ENCODE results near the gene SNW1. TPM values are rescaled to one million over a fixed set of nuclear protein-coding genes. Genes with fewer than 3 reads are reported as not detected.
"Not testable (repeated sequence)": the region's sequence is repeated elsewhere in the genome, so short reads cannot be mapped to it uniquely, and the experiment has no call there.

Gene SNW1
- total RNA-seq, 3 donors from 2014 or later (not counting 1 experiment from before 2014, with no cell fraction given): 89.7 to 106 (median 103) TPM

DNA sequence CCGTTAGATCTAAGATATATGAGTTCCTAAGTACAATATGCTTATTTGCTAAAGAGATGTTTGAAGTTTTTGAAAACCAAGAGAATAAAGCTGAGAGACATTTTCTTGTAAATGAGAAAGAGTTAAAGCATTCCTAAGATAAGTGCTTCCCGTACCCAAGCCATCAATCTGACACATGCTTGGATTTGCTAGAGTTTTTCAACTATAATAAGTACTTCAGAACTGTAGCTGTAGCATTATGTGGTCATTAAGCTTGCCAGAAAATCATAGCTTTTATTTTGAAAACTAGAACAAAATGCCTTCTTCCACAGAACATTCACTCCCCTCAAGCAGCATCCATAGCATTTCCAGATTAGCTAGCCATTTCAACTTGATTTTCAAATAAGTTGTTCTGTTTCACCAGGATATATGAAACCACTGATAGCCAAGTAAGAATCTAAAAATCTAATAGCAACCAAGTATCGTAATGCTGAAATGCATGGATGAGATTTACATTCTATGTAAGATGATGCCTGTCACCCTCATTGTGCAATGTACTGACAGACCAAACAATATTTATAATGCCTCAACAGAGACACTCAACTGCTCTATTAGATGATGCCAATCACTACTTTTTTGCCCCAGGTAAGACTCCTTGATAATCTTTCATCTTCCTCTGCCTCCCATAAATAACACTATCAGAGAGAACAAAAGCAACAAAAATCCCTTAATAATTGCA, 8.0 kb downstream of the SNW1 start:
- peak overlapping the region in 1 of 2 donors; percentile 5 for H3K27ac Mint-ChIP-seq
- Histone ChIP-seq H3K4me1 (ENCODE audit: control insufficient read depth, insufficient read depth, low read length) (peaks cover 3% of the 10 kb centered on the region), H3K27me3 (ENCODE audit: control insufficient read depth, insufficient read depth, low read length) (no peaks in the 10 kb centered on the region), H3K9me3 (ENCODE audit: control insufficient read depth, insufficient read depth, low read length) (no peaks in the 10 kb centered on the region), H3K4me3 (ENCODE audit: low read length) (no peak overlapping the region), H3K27ac (ENCODE audit: low read length) (no peak overlapping the region), H3K36me3 (ENCODE audit: control insufficient read depth, insufficient read depth, low read length) (peaks cover 56% of the 10 kb centered on the region)
- TF ChIP-seq, protein P1, sequence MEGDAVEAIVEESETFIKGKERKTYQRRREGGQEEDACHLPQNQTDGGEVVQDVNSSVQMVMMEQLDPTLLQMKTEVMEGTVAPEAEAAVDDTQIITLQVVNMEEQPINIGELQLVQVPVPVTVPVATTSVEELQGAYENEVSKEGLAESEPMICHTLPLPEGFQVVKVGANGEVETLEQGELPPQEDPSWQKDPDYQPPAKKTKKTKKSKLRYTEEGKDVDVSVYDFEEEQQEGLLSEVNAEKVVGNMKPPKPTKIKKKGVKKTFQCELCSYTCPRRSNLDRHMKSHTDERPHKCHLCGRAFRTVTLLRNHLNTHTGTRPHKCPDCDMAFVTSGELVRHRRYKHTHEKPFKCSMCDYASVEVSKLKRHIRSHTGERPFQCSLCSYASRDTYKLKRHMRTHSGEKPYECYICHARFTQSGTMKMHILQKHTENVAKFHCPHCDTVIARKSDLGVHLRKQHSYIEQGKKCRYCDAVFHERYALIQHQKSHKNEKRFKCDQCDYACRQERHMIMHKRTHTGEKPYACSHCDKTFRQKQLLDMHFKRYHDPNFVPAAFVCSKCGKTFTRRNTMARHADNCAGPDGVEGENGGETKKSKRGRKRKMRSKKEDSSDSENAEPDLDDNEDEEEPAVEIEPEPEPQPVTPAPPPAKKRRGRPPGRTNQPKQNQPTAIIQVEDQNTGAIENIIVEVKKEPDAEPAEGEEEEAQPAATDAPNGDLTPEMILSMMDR (IDR thresholded peaks at IDR 0.05): no peak
- H3K9me3 Mint-ChIP-seq: no peaks in the 10 kb centered on the region
- intact Hi-C loops (cut with micrococcal nuclease): no loop called here
- no peaks in the 10 kb centered on the region for H3K27me3 Mint-ChIP-seq (ENCODE audit: low read depth in 2 of 2)
- no peak for ATAC-seq
- H3K4me1 Mint-ChIP-seq: peaks cover 21 to 30% of the 10 kb centered on the region in 2 donors
- no peak for DNase-seq
- no peak overlapping the region for H3K4me3 Mint-ChIP-seq
- H3K36me3 Mint-ChIP-seq: peaks cover 22% of the 10 kb centered on the region
- WGBS (ENCODE audit: insufficient coverage): 100% methylated on average over 2 of the region's 3 CpGs

DNA sequence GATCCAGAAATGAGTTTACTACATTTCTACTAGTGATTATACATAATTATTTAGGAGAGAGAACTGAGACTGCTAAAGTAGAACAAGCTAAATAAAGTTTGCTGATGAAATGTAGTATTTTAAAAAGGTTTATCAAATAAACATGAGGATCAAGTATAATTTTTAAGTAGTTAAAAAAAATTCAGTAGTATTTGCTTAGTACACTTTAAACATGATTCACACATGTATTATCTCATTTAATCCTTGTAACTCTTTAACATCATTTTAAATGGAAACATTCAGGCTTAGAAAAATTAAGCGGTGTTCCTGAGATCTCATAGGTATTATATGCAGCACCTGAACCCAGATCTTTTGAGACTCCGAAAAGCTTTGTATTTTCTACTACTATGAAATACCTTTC, 8.7 kb downstream of the SNW1 start:
- Histone ChIP-seq H3K36me3 (ENCODE audit: control insufficient read depth, insufficient read depth, low read length) (peaks cover 55% of the 10 kb centered on the region), H3K4me1 (ENCODE audit: control insufficient read depth, insufficient read depth, low read length) (peaks cover 3% of the 10 kb centered on the region), H3K4me3 (ENCODE audit: low read length) (no peak overlapping the region), H3K9me3 (ENCODE audit: control insufficient read depth, insufficient read depth, low read length) (no peaks in the 10 kb centered on the region), H3K27ac (ENCODE audit: low read length) (no peak overlapping the region), H3K27me3 (ENCODE audit: control insufficient read depth, insufficient read depth, low read length) (no peaks in the 10 kb centered on the region)
- Mint-ChIP-seq H3K4me3 (no peak overlapping the region), H3K36me3 (peaks cover 22% of the 10 kb centered on the region), H3K9me3 (no peaks in the 10 kb centered on the region), H3K4me1 (peaks cover 14 to 23% of the 10 kb centered on the region in 2 donors), H3K27me3 (ENCODE audit: low read depth in 2 of 2) (no peaks in the 10 kb centered on the region), H3K27ac (peak overlapping the region in 1 of 2 donors; percentile 5)
- intact Hi-C loops (cut with micrococcal nuclease): no loop called here
- no peak for DNase-seq
- 100% methylated on average over 1 of the region's 2 CpGs for WGBS (ENCODE audit: insufficient coverage)
- ATAC-seq: no peak
- TF ChIP-seq, protein P1 (IDR thresholded peaks at IDR 0.05): no peak

DNA sequence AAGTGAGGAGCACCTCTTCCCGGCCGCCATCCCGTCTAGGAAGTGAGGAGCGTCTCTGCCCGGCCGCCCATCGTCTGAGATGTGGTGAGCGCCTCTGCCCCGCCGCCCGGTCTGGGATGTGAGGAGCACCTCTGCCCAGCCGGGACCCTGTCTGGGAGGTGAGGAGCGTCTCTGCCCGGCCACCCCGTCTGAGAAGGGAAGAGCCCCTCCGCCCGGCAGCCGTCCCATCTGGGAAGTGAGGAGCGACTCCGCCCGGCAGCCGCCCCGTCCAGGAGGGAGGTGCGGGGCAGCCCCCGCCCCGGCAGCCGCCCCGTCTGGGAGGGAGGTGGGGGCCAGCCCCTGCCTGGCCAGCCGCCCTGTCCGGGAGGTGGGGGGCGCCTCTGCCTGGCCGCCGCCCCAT, 13.5 kb downstream of the SNW1 start:
- intact Hi-C loops (cut with micrococcal nuclease): not testable (repeated sequence)

DNA sequence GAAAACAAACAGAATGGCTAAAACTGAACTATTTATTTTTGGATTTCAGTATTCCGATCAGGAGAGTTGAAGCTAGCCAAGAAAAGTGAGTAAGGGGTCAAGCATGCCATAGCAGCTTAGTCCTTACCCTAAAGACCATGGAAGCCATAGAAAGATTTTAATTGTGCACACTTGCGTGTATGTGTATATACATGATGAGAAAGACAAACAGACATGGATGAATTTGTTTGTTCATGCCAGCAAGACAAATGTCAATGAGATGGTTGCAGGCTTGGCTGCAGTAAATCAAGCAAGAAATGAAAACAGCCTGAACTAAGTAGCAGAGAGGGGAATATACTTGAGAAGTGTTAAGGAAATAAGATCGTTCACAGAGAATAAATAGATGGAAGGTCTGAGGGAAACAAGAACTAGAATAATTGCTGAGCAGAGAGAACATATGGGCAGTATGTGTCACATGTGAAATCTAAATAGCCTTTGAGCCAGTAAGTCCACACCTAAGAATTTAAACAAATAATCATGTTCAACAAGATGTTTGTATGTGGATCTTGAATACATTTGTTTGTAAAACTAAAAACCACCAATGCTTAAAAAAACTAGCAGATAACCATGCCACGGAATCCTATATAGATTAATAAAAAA, 14.8 kb downstream of the SNW1 start:
- Histone ChIP-seq H3K4me1 (ENCODE audit: control insufficient read depth, insufficient read depth, low read length) (no peaks in the 10 kb centered on the region), H3K4me3 (ENCODE audit: low read length) (no peak overlapping the region), H3K36me3 (ENCODE audit: control insufficient read depth, insufficient read depth, low read length) (peaks cover 57% of the 10 kb centered on the region), H3K27ac (ENCODE audit: low read length) (no peak overlapping the region), H3K9me3 (ENCODE audit: control insufficient read depth, insufficient read depth, low read length) (no peaks in the 10 kb centered on the region), H3K27me3 (ENCODE audit: control insufficient read depth, insufficient read depth, low read length) (no peaks in the 10 kb centered on the region)
- Mint-ChIP-seq H3K27me3 (ENCODE audit: low read depth in 2 of 2) (no peaks in the 10 kb centered on the region), H3K27ac (no peak overlapping the region), H3K36me3 (peaks cover 15% of the 10 kb centered on the region), H3K9me3 (no peaks in the 10 kb centered on the region), H3K4me1 (peaks cover 19 to 22% of the 10 kb centered on the region in 2 donors), H3K4me3 (no peak overlapping the region)
- WGBS (ENCODE audit: insufficient coverage): 58% methylated on average over 3 of the region's 4 CpGs
- no peak for ATAC-seq
- TF ChIP-seq, protein P1 (IDR thresholded peaks at IDR 0.05): no peak
- DNase-seq: no peak
- intact Hi-C loops (cut with micrococcal nuclease): no loop called here

More for the DNA sequence above, 13.5 kb downstream of the SNW1 start:
- not testable (repeated sequence) for H3K9me3 Mint-ChIP-seq; H3K27me3 ChIP-seq (ENCODE audit: control insufficient read depth, insufficient read depth, low read length); H3K27ac ChIP-seq (ENCODE audit: low read length); H3K4me3 Mint-ChIP-seq; H3K4me1 ChIP-seq (ENCODE audit: control insufficient read depth, insufficient read depth, low read length); DNase-seq; H3K27ac Mint-ChIP-seq; H3K4me3 ChIP-seq (ENCODE audit: low read length); H3K27me3 Mint-ChIP-seq (ENCODE audit: low read depth in 2 of 2); H3K9me3 ChIP-seq (ENCODE audit: control insufficient read depth, insufficient read depth, low read length); ATAC-seq
- H3K36me3 ChIP-seq (ENCODE audit: control insufficient read depth, insufficient read depth, low read length): peaks cover 62% of the 10 kb centered on the region
- Mint-ChIP-seq H3K36me3 (peaks cover 15% of the 10 kb centered on the region), H3K4me1 (peaks cover 15 to 20% of the 10 kb centered on the region in 2 donors)
- WGBS (ENCODE audit: insufficient coverage): 88% methylated on average over 33 of the region's 33 CpGs
